ENCODE measurements around the gene AGAP1. TPM values are rescaled to one million over a fixed set of nuclear protein-coding genes. Genes with fewer than 3 reads are reported as not detected.

The AGAP1 gene
- total RNA-seq, 4 donors from 2014 or later: 33.7 to 39.9 (median 35.6) TPM

GRCh38 chr2:235922839-235923238, 429.0 kb downstream of the AGAP1 start:
- TF ChIP-seq POLR2A (IDR thresholded peaks at IDR 0.05) (no peak), CTCF (IDR thresholded peaks at IDR 0.05) (no peak), EP300 (IDR thresholded peaks at IDR 0.05) (no peak)

DNA sequence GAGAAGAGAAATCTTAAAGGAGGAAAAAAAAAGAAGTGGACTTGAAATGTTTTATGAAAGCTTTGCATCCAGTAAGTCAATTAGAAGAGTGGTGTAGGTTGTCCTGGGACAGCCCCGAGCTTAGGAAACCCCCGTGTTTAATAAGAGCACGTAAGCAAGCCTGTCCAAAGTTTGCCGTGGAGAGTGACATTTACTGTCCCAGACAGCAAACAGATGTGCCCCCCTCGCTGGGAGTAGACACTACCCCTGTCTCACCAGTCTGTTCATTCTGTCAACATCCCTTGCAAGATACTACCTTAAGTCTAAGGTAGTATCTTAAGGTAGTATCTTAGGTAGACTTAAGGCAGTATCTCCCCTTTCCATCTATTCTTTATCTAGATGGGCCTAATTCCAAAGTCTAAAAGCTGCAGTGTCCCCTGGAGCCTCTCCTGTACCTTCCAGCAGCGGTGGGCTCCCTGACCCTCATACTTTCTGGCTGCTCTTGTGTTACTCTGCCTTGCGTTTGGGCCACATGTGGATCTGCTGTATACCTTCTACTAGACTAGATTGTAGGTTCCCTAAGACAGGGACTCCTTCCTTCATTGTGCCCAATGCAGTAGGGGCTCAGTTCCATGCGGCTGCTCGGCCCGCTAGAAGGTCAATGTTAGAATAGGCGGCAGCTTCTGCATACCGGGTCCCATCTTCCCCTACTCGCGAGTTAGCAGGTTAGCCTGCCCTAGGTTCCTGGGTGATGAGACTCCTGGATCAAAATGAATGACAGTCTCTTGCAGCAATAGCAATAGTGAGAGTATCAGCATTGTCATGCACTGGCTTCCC, 430.2 kb downstream of the AGAP1 start:
- Histone ChIP-seq H3K4me1 (no peaks in the 10 kb centered on the region), H3K27me3 (no peaks in the 10 kb centered on the region), H3K36me3 (peaks cover 0 to 34% (median 0%) of the 10 kb centered on the region in 3 donors), H3K9me3 (no peaks in the 10 kb centered on the region), H3K4me3 (no peak overlapping the region), H3K27ac (no peak overlapping the region)
- no peak for DNase-seq (ENCODE audit: low spot score in 2 of 2)
- TF ChIP-seq CTCF (IDR thresholded peaks at IDR 0.05) (no peak), EP300 (IDR thresholded peaks at IDR 0.05) (no peak), POLR2A (IDR thresholded peaks at IDR 0.05) (no peak)
- WGBS, 2 donors: 89 to 92% methylated on average over 14 of the region's 14 CpGs

More at GRCh38 chr2:235922839-235923238, 429.0 kb downstream of the AGAP1 start:
- DNase-seq (ENCODE audit: low spot score in 2 of 2): no peak
- no peak overlapping the region for H3K4me3 ChIP-seq
- H3K36me3 ChIP-seq: peaks cover 0 to 36% (median 0%) of the 10 kb centered on the region in 3 donors
- H3K27me3 ChIP-seq: no peaks in the 10 kb centered on the region
- H3K9me3 ChIP-seq: no peaks in the 10 kb centered on the region
- WGBS, 2 donors: 95 to 97% methylated on average over 10 of the region's 10 CpGs
- no peaks in the 10 kb centered on the region for H3K4me1 ChIP-seq
- no peak overlapping the region for H3K27ac ChIP-seq

DNA sequence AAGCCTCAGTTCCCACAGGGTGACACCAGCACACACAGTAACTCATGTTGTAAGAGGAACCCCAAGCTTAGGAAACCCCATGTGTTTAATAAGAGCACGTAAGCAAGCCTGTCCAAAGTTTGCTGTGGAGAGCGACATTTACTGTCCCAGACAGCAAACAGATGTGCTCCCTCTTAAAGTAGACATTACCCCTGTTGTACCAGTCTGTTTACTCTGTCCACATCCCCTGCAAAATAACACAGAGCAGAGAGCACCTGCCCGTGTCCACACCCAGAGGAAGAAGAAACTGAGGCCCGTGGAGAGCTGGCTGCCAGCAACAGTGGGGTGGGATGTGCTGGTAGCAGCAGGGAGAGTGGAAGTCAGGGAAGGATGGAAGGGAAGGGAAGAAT, 430.8 kb downstream of the AGAP1 start:
- WGBS, 2 donors: 87 to 91% methylated on average over 4 of the region's 4 CpGs
- no peaks in the 10 kb centered on the region for H3K27me3 ChIP-seq
- no peak overlapping the region for H3K27ac ChIP-seq
- no peak for DNase-seq (ENCODE audit: low spot score in 2 of 2)
- no peaks in the 10 kb centered on the region for H3K4me1 ChIP-seq
- no peaks in the 10 kb centered on the region for H3K9me3 ChIP-seq
- H3K36me3 ChIP-seq: peaks cover 0 to 33% (median 0%) of the 10 kb centered on the region in 3 donors
- H3K4me3 ChIP-seq: no peak overlapping the region
- TF ChIP-seq EP300 (IDR thresholded peaks at IDR 0.05): no peak

- H3K36me3 ChIP-seq: peaks cover 0 to 33% (median 0%) of the 10 kb centered on the region in 3 donors
- no peak overlapping the region for H3K4me3 ChIP-seq
- DNase-seq (ENCODE audit: low spot score in 2 of 2): no peak
- H3K4me1 ChIP-seq: no peaks in the 10 kb centered on the region
- no peak for TF ChIP-seq EP300 (IDR thresholded peaks at IDR 0.05)
- TF ChIP-seq POLR2A (IDR thresholded peaks at IDR 0.05): no peak
- TF ChIP-seq CTCF (IDR thresholded peaks at IDR 0.05): no peak
- H3K27ac ChIP-seq: no peak overlapping the region
- 79 to 89% methylated on average over 14 of the region's 14 CpGs for WGBS, 2 donors
- H3K27me3 ChIP-seq: no peaks in the 10 kb centered on the region
- no peaks in the 10 kb centered on the region for H3K9me3 ChIP-seq
Measured at GRCh38 chr2:235925250-235925919, 431.5 kb downstream of the AGAP1 start.

- no peak for TF ChIP-seq POLR2A (IDR thresholded peaks at IDR 0.05)
- no peak for TF ChIP-seq EP300 (IDR thresholded peaks at IDR 0.05)
- no peak for TF ChIP-seq CTCF (IDR thresholded peaks at IDR 0.05)
- no peaks in the 10 kb centered on the region for H3K4me1 ChIP-seq
- no peak overlapping the region for H3K4me3 ChIP-seq
- peaks cover 0 to 35% (median 2%) of the 10 kb centered on the region in 3 donors for H3K36me3 ChIP-seq
- no peaks in the 10 kb centered on the region for H3K27me3 ChIP-seq
- WGBS, 2 donors: 90 to 91% methylated on average over 7 of the region's 7 CpGs
- DNase-seq (ENCODE audit: low spot score in 2 of 2): no peak
- no peaks in the 10 kb centered on the region for H3K9me3 ChIP-seq
- no peak overlapping the region for H3K27ac ChIP-seq
Measured at GRCh38 chr2:235926229-235926628, 432.4 kb downstream of the AGAP1 start.
